AML-193 (cell line): ENCODE results near the gene NME3.
"Not testable (repeated sequence)": the region's sequence is repeated elsewhere in the genome, so short reads cannot be mapped to it uniquely, and the experiment has no call there.

Experiments
- DNase-seq, 2 experiments: peaks; one replicate each; lab custom pipeline; 2025; lab: John Stamatoyannopoulos, UW

Gene NME3

GRCh38 chr16:1747934-1748333, 23.4 kb downstream of the NME3 start:
- DNase-seq: no peak

- no peak for DNase-seq
Observed at GRCh38 chr16:1746693-1747195, 24.6 kb downstream of the NME3 start.

DNA sequence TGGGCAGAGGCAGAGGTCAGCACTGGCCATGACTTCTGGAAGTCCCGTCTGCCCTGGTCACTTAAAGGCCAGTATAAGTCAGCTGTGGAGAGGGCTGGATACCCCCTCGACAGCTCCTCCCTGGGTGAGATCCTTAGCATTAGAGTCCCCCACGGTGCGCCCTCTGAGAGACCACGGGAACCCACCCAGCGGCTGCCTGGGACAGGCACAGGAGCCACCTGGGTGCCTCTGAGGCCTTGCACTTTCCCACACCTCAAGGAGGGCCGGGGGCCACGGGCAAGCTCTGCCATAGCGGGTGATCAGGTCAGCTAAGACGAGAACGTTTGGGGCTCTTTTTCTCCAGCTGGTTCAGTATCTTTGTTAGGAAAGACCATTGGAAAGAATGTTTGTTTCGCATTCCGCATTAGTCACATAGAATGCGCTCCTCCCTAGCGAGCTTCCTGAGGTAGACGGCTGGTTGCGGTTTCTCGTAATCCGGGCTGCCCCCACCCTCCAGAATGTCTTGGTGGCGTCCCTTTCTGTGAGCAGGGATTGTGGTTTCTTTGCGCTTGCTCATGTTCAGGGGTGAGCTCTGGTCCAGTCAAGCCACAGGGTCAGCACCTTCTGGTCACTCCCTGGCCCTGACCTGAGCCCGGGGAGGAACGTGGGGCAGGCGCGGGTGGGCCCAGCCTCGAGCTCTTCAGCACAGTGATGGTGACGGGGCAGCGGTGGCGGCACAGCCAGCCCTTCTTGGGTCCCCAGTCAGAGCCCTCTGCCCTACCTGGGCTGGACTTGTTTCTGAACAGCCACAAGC, 25.2 kb downstream of the NME3 start:
- DNase-seq: no peak

DNA sequence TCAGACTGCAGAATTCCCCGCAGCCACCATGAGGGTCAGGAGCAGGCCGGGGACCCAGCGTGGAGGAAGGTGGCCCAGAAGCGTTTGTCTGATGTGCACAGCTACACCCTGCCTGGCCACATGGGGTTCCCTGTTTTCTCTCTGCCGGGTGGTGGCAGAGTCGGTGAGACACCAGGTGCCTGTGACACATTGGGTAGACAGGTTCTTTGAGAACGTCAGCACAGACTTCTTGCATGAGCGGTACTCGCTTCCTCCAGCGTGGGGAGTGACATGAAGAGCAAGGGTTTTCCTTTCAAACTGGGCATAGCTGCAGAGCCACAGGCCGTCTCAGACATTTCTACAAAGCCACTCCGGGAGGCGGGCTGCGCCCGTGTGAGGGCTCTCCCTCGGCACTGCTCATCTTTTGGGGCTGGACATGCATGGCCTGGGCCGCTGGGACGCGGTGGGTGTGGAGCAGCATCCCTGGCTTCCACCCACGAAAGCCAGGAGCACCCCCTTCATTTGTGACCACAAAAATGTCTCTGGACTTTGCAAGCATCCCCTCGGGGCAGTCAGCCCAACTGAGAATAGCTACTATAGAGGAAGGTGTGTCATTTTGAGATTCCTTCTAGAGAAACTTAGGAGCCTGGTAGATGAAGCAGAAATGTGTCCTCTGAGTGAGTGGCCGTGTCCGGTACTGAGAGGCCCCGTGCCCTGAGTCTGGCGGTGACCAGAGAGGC, 26.0 kb downstream of the NME3 start:
- no peak for DNase-seq

- no peak for DNase-seq
Observed at GRCh38 chr16:1744338-1744840, 27.0 kb downstream of the NME3 start.

DNA sequence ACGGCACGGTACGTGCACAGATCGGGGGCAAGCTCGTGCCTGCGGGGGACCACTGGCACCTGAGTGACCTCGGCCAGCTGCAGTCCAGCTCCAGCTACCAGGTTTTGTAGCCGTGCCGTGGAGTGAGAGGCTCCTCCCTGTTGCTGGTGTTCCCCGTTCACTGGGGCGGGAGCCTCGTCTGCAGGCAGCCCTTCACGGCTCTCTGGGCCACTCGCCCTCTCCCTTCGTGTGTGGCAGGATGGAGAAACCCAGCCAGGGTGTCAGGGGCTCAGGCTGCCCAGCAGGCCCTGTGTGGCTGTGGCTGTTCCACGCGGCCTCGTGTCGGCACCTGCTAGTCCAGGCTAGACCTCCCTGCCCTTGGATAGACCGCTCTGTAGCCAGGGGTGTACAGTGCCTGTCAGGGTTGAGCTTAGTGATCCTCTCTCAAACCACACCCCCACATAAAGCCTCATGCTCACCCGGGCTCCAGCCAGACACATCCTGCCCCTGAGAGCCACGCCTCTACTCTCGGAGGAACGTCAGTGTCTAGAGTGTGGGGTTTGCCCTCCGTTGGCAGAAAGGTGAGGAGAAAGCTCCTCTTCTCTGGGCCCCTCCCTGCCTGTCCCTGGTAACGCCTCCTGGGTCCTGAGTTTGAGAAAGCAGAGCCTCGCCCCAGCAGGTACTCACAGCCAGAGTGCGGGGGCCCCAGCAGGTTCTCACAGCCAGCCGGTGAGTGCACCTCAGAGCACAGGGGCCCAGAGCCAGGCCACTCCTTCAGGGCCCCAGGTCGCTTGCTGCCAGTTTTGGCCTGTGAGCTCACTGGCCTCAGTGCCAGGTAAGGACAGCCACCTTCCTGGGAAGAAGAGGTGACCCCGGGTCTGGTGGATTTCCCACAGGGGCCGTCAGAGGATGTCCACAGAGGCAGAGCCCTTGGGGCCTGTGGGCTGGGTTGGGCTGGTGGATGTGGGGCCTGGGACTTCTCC, 27.7 kb downstream of the NME3 start:
- DNase-seq: no peak

DNA sequence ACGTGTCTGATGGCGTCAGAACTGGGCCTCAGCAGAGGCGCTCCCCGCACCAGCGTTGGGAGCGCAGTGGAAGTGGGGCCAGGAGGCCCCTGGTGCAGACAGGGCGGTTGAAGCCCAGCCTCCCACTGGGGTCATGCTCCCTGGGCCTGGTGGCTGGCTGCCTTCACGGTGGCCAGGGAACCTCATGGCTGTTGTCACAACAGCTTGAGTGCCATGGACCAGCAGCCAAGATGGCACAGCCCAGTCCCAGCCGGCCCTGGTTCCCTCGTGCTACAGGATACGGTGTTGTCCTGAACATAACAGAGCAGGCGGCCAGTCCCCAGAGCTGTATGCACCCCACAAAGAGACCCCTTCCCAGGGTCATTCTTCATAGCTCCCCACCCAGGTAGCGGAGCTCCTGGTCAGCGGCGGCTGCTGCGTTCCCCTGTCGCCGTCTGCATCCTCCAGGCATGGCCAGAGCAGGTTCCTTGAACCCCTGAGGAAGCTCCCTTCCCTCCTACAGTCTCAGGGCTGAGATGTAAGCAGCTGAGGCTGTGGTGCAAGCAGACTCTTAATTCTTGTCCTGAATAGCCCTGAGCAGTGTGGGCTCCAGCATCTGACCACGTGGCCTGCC, 29.7 kb downstream of the NME3 start:
- no peak for DNase-seq

- DNase-seq: no peak
Observed at GRCh38 chr16:1740781-1741490, 30.4 kb downstream of the NME3 start.

DNA sequence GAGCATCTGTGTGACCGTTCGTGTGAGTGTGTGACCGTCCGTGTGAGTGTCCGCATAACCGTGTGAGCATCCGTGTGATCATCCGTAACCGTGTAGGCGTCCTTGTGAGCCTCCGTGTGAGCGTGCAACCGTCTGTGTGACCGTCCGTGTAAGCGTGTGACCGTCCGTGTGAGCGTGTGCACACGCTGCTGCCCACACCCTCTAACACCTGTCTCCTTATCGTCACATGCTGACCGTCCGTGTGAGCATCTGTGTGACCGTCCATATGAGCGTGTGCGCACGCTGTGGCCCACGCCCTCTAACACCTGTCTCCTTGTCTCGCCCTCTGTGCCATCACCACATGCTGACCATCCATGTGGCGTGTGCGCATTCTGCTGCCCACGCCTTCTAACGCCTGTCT, 31.1 kb downstream of the NME3 start:
- no peak for DNase-seq

DNA sequence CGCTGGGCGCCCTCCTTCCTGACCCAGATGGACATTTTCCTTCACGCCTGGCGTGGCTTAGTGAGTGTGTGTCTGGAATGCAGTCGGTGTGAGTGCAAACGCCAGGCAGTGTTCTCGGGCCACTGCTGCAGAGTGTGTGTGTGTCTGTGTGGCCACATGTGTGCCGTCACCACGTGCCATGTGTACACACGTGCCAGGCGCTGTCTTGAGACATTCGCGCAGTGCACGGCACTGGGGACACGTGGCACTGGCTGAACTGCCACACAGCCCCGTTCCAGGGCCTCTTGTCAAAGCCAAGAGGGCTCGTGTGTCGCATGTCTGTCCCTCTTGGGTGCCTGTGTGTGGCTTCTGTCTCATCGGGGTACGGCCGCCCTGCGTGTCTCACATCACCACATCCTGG, 36.5 kb downstream of the NME3 start:
- DNase-seq: no peak

DNA sequence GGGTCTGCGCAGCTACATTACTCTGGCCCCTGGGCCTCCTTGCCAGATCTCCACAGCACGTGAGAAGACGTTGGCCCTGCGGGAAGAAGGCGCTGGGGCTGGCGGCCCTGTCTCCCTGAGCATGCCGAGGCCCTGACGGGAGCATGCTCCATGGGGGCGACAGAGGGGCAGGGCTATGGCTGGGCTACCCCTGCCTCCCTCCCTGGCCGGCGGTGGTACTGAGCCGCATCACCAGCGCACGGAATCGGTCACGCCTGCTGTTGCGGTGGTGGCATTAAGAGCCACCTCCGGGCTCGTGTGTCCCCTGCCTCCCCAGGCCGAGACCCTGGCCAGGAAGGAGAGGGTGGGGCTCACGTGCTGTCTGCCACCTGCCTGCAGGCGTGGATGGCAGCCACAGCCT, 37.2 kb downstream of the NME3 start:
- DNase-seq: no peak

DNA sequence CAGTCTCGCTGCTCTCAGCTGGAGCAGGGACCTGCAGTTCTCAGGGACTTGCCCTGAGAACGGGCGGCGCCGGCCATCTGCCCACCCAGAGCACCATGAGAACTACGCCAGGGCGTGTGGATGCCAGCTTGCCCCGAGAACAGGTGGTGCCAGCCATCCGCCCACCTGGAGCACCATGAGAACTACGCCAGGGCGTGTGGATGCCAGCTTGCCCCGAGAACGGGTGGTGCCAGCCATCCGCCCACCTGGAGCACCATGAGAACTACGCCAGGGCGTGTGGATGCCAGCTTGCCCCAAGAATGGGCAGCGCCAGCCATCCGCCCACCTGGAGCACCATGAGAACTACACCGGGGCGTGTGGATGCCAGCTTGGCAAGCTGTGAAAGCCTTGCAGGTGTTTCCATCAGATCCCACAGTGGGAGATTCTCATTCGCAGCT, 38.8 kb downstream of the NME3 start:
- DNase-seq: not testable (repeated sequence)

- DNase-seq: no peak
Observed at GRCh38 chr16:1732071-1732470, 39.3 kb downstream of the NME3 start.

- DNase-seq: no peak
Observed at GRCh38 chr16:1731603-1732002, 39.7 kb downstream of the NME3 start.

DNA sequence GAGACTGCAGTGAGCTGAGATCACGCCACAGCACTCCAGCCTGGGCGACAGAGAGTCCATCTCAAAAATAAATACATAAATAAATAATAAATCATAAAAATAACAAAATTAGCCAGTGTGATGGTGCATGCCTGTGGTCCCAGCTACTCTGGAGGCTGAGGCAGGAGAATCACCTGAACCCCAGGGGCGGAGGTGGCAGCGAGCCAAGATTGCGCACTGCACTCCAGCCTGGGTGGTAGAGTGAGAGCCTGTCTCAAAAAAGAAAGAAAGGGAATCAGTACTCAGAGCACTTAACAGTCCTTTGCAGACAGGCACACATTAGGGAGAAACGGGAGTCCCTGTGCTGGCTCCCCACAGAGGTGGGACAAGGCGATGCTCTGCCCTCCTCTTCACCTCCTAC, 40.3 kb downstream of the NME3 start:
- no peak for DNase-seq

GRCh38 chr16:1729445-1729844, 41.9 kb downstream of the NME3 start:
- no peak for DNase-seq

GRCh38 chr16:1729026-1729425, 42.3 kb downstream of the NME3 start:
- DNase-seq: no peak

DNA sequence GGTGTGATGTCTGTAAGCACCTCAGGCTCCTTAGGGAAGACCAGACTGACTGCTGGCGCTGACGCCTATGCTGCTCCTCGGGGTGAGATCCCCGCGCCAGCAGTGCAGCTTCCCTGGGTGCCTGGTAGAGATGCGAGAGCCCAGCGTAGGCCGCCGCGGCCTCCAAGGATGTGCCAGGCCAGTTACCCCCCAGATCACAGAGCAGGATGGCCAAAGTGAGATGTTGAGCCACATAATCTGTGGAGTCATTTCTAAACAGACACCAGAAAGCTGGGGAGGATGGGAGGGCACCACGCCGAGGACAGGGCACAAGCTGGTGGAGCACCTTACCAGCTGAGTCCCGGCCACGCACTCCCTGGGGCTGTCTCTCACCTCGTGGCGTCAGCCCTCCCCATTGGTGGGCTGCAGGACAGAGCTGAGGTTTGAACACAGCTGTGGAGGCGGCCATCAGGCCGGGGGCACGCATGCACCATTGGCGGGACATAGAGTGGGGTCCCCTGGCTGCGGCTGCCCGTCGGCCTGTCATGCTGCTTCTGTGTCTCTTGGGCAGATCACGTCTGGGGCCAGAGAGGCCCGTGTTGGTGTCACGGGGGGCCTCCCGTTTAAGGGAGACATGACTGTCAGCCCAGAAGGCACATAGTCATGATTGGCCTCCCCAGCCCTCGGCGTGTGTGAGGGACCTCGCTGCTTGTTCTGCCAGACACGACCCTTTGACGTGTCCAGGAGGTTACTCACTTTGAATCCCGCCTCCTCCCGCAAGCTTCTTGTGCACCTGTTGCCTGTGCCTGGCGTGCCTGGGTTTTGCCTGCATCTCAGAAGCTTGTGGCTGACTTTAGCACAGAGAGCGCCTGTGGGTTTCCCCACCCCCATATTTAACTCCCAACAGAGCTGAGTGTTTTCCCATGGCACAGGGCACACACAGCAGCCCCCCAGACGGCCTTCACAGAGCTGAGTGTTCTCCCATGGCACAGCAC, 43.4 kb downstream of the NME3 start:
- no peak for DNase-seq

DNA sequence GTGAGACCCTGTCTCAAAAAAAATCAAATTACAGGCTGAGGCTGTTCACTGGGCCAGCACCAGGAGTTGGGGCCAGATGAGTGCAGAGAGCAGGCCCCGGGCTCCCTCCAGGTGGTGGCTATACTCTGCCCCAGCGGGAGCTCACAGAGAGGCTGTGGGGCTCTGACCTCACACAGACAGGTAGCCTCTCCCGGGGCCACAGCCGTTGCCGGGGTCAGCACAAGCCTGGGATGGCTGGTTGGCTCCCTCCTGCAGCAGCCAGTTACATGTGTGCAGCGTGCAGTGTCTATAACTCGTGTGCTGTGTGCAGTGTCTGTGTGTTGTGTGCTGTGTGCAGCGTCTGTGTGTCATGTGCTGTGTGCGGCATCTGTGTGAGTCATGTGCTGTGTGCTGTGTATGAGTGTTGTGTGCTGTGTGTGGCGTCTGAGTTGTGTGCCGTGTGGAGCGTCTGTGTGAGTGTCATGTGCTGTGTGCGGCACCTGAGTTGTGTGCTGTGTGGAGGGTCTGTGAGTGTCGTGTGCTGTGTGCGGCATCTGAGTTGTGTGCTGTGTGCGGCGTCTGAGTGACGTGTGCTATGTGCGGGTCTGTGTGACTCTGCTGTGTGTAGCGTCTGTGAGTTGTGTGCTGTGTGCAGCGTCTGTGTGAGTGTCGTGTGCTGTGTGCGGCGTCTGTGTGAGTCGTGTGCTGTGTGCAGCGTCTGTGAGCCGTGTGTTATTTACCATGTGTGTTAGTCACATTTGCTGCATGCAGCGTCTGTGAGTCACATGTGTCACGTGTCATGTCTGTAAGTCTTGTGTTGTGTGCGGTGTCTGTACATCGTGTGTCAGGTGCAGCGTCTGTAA, 44.5 kb downstream of the NME3 start:
- no peak for DNase-seq
